Left forelimb (tissue), 1 donor: ENCODE measurements around the gene MYO1F.
A peak's percentile ranks its signal among the peaks of the same experiment; 100 is the strongest.
"Not testable (repeated sequence)": the region's sequence is repeated elsewhere in the genome, so short reads cannot be mapped to it uniquely, and the experiment has no call there.

Experiments
- DNase-seq: peaks from one replicate; pipeline ENCODE4 v3.0.0-alpha.2; 2018; ENCODE audit warnings: low spot score

Gene MYO1F

GRCh38 chr19:8517551-8518442 lies 59.4 kb downstream of the MYO1F start:
- DNase-seq: no peak

- DNase-seq: no peak
Measured at GRCh38 chr19:8515317-8515716, 61.9 kb downstream of the MYO1F start.

DNA sequence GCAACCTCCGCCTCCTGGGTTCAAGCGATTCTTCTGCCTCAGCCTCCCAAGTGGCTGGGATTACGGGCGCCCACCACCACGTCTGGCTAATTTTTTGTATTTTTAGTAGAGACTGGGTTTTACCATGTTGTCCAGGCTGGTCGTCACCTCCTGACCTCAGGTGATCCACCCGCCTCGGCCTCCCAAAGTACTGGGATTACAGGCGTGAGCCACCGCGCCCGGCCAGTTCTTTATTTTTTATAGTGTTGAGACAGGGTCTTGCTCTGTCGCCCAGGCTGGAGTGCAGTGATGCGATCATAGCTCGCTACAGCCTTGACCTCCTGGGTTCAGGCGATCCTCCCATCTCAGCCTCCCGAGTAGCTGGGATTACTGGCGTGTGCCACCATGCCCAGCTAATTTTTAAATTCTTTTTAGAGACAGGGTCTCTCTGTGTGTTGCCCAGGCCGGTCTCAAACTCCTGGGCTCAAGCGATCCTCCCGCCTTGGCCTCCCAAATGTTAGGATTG lies 62.7 kb downstream of the MYO1F start:
- not testable (repeated sequence) for DNase-seq

- peak; percentile 99 for DNase-seq
Measured at GRCh38 chr19:8513687-8514504, 63.3 kb downstream of the MYO1F start, which contains the start of gene ZNF414. TSS of gene ZNF414 (minus strand) at chr19:8514167. CDS start at chr19:8514046, 121 bp downstream.

- DNase-seq: no peak
Measured at GRCh38 chr19:8513036-8513686, 64.1 kb downstream of the MYO1F start.

GRCh38 chr19:8512115-8512967 lies 64.9 kb downstream of the MYO1F start:
- no peak for DNase-seq

DNA sequence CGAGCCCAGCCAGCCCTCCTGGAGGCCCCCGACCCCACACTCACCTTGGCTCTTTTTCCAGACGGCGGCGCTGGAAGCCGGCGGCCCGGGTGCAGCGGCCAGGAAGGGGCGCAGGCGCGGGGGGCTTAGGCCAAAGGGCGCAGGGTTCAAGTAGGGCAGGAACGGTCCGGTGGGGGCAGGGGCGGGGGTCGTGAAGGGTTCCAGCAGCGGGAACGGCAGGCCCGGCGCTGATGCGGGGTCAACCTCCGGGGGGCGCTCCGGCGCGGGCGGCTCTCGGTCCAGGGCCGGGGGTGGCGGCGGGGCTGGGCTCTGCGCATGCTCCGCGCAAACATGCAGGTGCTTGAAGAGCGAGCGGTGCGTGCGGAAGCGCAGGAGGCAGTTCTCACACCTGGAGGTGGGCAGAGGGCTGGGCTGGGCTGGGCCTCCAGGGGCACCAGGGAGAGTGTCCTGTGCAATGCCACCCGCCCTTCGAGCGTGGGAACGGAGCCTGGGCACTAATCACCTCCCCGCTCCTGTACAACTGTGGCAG lies 65.6 kb downstream of the MYO1F start:
- DNase-seq: no peak

DNA sequence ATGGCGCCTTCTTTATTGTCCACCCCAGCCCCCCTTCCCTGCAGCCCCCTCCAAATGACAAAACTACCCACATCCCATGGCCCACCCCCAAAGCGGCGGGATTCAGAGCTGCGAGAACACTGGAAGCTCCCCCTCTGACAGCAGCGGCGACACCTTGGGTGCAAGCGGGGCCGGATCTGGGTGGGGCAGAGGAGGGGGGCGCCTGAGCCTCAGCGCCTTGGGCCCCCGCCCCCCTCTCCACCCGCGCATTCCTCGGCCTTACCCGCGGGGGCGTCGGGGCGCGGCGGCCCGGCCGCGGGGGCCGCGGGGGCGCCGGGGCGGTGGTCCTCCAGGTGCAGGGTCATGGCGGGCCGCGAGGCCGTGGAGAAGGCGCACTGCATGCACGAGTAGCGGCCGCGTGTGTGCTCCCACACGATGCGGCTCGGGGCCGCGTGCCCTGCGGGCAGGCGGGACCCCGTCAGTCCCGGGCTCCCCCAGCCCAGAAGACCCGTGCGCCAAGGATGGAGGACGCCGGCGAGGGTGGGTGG lies 66.6 kb downstream of the MYO1F start:
- DNase-seq: no peak

GRCh38 chr19:8506402-8506957 lies 70.8 kb downstream of the MYO1F start:
- DNase-seq: no peak

DNA sequence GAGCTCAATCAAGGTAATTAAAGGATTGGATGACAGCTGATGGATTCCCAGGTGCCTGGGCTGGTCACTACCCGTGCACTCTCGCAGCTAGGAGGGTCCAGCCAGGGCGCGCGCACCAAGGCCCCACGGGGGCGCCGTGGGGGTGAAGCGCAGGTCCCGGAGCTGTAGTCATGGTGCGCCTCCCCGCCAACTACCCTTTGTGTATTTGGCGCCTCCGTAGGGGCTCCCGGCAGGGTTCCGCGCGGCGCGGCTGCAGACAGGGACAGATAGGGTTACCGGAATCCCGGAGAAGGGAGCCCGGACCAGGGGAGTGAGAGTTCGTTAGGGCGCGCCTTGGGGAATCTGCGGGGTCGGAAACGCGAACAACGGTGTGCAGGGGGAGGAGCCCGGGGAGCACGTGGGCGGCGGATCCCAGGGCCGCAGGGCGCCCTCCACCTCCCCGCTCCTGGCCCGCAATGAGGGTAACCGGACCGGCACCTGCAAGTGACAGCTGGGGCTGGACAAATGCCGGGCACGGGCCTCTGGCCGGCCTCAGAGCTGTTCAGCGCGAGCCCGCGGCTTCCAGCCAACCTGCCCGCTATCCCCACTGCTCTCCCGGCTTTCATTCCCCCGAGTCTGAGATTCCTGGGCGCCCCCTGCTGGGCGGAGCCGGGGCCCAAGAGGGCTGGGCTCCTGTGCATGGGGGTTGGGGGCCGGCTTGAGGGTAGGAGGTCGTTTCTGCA lies 71.4 kb downstream of the MYO1F start:
- DNase-seq: peak; percentile 85

DNA sequence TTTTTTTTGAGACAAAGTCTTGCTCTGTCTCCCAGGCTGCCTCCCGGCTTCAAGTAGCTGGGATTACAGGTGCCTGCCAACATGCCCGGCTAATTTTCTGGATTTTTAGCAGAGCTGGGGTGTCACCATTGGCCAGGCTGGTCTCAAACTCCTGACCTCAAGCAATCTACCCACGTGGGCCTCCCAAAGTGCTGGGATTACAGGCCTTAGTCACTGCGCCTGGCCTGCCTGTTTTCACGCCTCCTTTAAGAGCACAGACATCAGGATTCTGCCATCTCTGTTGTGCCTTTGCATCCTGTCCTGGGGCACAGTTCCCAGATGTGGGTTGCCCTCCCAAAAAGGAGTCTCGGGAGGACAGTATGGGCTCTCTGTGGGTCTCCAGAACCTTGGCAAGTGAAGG lies 72.3 kb downstream of the MYO1F start:
- no peak for DNase-seq

DNA sequence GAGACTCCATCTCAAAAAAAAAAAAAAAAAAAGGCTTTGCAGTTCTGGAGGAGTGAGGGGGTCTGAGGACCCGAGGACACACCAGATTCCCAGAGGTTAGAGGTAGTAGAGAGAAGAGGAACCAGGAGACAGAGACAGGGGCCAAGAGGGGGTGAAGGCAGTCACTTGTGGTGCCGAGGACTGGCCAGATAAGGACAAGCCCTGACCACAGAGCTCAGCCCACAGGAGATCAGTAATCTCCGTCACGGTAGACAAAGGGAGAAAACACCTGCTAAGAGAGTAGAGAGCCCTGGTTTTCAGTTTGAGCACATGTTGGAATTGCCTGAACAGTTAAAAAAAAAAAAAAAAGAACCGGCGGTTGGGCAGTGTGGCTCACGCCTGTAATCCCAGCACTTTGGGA lies 73.1 kb downstream of the MYO1F start:
- DNase-seq: no peak

DNA sequence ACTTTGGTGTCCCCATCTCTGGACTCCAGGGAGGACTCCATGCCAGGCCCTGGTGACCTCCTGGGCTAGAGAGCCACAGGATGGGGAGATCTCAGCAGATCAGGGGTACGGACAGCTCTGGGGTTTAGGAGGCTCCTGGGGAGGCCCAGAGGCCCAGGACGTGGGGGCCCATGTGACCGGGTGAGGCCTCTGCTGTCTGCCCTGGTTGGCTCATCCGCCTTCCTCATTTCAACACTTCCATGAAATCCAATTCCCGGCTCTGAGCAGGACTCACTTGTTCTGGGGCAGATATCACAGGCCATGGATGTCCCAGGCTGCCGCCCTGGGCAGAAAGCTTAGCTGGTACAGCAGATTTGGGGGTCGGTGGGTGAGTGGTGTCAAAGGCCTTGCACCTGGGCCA lies 73.7 kb downstream of the MYO1F start:
- no peak for DNase-seq

GRCh38 chr19:8501981-8502380 lies 75.3 kb downstream of the MYO1F start:
- no peak for DNase-seq

DNA sequence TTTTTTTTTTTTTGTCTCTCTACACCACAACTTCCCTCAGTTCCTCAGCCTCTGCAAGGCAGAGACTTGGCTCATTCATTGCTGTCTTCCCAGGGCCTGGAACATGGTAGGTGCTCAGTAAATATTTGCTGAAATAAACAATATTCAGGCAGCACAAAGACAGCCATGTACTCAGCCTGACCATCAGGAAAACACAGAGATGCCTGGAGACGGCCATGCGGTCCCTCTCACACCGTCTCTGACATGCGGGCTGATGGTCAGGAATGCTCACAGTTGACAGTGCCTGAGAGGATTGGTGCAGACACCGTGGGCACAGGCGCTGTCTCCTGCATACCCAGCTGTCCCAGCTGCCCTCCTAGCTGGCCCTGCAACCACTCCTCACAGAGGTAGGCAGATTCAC lies 75.7 kb downstream of the MYO1F start:
- DNase-seq: no peak

DNA sequence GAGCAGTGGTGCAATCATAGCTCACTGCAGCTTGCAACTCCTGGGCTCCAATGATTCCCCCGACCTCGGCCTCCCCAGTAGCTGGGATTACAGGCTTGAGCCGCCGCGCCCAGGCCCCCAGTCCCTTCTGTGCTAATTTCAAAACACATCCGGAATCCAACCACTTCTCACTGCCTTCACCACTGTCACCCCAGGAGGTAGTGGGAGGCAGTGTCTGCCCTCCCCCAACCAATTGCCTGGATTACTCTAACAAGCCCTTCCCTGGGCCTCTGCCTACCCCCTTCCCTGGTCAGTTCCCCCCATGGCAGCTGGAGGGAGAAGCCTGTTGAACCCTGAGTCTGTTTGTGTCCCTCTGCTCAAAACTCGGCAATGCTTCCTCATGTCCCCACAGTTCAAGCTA lies 77.1 kb downstream of the MYO1F start:
- no peak for DNase-seq

DNA sequence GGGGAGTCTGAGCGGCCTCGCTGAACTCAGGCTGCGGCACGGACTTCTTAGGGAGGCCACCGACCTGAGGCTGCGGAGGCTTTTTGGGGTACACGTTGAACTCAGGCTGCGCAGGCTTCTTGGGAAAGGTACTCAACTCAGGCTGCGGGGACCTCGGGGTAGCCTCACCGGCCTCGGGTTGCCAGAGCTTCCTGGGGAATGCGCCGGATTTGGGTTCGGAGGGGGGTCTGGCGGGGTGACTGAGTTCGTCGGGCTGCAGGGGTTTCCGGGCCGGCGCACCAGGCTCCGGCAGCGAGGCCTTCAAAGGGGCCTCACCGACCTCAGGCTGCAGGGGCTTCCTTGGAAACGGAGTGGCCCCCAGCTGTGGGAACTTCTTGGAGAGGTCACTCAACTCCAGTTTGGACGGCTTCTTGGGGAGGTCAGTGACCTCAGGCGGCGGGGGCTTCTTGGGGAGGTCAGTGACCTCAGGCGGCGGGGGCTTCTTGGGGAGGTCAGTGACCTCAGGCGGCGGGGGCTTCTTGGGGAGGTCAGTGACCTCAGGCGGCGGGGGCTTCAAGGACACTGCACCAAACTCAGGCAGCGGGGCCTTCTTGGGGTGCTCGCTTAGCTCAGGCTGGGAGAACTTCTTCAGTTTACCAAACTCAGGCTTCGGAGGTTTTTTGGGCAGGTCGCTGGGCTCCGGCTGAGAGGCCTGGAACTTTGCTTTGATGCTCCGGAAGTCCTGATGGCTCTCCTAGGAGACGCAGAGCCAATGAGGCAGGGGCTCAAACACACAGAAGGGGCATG lies 78.0 kb downstream of the MYO1F start:
- no peak for DNase-seq

GRCh38 chr19:8498295-8498694 lies 78.9 kb downstream of the MYO1F start:
- DNase-seq: no peak

- no peak for DNase-seq
Measured at GRCh38 chr19:8494158-8494557, 83.1 kb downstream of the MYO1F start.
